OCI-LY7 (cell line): ENCODE data around the gene PLA2G4E. TPM values are rescaled to one million over a fixed set of nuclear protein-coding genes. Genes with fewer than 3 reads are reported as not detected.

ENCODE experiments used
- BruUV-seq: library from RNA; stranded (reverse); fragments of 400-500 nt; replicated peaks from 2 replicates; lab custom pipeline; 2021; lab: Mats Ljungman, UMichigan
- CTCF ChIA-PET: fragments of 300-600 bp; sonication (Branson Sonifier 250); formaldehyde crosslinking; loops from one replicate; lab custom pipeline; 2022; ENCODE audit warnings: antibody characterized with exemption; ENCODE audit not compliant: unreplicated experiment; lab: Charles Lee
- POLR2A ChIA-PET: fragments of 300-600 bp; sonication (Branson Sonifier 250); formaldehyde crosslinking; loops from one replicate; lab custom pipeline; 2022; ENCODE audit warnings: antibody characterized with exemption; lab: Charles Lee
- DNase-seq: peaks from one replicate; pipeline ENCODE4 v3.0.0-alpha.2; 2015; ENCODE audit warnings: low spot score
- H2AFZ ChIP-seq: fragments of 200-600 bp; sonication (generic), shearing (Covaris generic); 2 replicates; pipeline ENCODE4 v1.6.1; 2014; ENCODE audit warnings: mild to moderate bottlenecking, antibody characterized with exemption, low read length, moderate library complexity
- H3K27ac ChIP-seq: fragments of 200-600 bp; sonication (generic); 2 replicates; pipeline ENCODE4 v1.5.1; 2014; ENCODE audit warnings: mixed run types, low read depth, mild to moderate bottlenecking, moderate library complexity, low read length, inconsistent platforms; ENCODE audit not compliant: poor library complexity, severe bottlenecking
- H3K36me3 ChIP-seq: fragments of 200-600 bp; sonication (generic); 2 replicates; pipeline ENCODE4 v1.6.1; 2014; ENCODE audit warnings: mild to moderate bottlenecking, antibody characterized with exemption, low read length, moderate library complexity, mixed read lengths; ENCODE audit not compliant: insufficient read depth
- H3K4me1 ChIP-seq: fragments of 200-600 bp; sonication (generic); 2 replicates; pipeline ENCODE4 v1.5.1; 2014; ENCODE audit warnings: mild to moderate bottlenecking, low read length; ENCODE audit not compliant: insufficient read depth, poor library complexity, severe bottlenecking
- H3K4me2 ChIP-seq: fragments of 200-600 bp; sonication (generic); 2 replicates; pipeline ENCODE4 v1.6.1; 2014; ENCODE audit warnings: mild to moderate bottlenecking, low read length
- H3K4me3 ChIP-seq: fragments of 200-600 bp; sonication (generic); 2 replicates; pipeline ENCODE4 v1.5.1; 2014; ENCODE audit warnings: mild to moderate bottlenecking, low read depth, low read length; ENCODE audit not compliant: poor library complexity, severe bottlenecking
- H3K79me2 ChIP-seq: fragments of 200-600 bp; sonication (generic); 2 replicates; pipeline ENCODE4 v1.6.1; 2016; ENCODE audit warnings: low read depth, mild to moderate bottlenecking, low read length, moderate library complexity, mixed read lengths; ENCODE audit not compliant: insufficient read depth
- H3K9me2 ChIP-seq: fragments of 200-600 bp; sonication (generic); 2 replicates; pipeline ENCODE4 v1.6.1; 2016; ENCODE audit warnings: mild to moderate bottlenecking, low read length, mixed read lengths; ENCODE audit not compliant: insufficient read depth
- H3K9me3 ChIP-seq: fragments of 200-600 bp; sonication (generic); 2 replicates; pipeline ENCODE4 v1.6.1; 2014; ENCODE audit warnings: mild to moderate bottlenecking, mixed run types, low read length, mixed read lengths
- H4K20me1 ChIP-seq: fragments of 200-600 bp; sonication (generic); 2 replicates; pipeline ENCODE4 v1.6.1; 2014; ENCODE audit warnings: mild to moderate bottlenecking, antibody characterized with exemption, low read length, moderate library complexity, mixed read lengths; ENCODE audit not compliant: insufficient read depth
- CTCF ChIP-seq: fragments of 200-600 bp; sonication (generic); conservative IDR thresholded peaks from 2 replicates; pipeline ENCODE4 v1.5.1; 2014; ENCODE audit warnings: mild to moderate bottlenecking, antibody characterized with exemption, low read length, moderate library complexity, mixed read lengths
- EZH2phosphoT487 ChIP-seq: fragments of 200-600 bp; sonication (generic); IDR thresholded peaks from 2 replicates; pipeline ENCODE4 v1.6.1; 2018; ENCODE audit warnings: low read depth, borderline replicate concordance, mild to moderate bottlenecking, mixed run types, antibody characterized with exemption, low read length, moderate library complexity, mixed read lengths
- intact Hi-C: fragments of 100-400 bp; cut with micrococcal nuclease; formaldehyde crosslinking; loops from one replicate; pipeline ENCODE4 v1.10.0; 2022; ENCODE audit not compliant: unreplicated experiment
- total RNA-seq, 2 experiments: library from RNA; depleted of rRNA in 1 of 2; stranded (reverse); fragments of >200 nt in 1 of 2; shearing (Covaris generic) in 1 of 2; gene quantifications; 2 replicates each; pipeline ENCODE4 v1.2.3, GENCODE V29; 2014 to 2022

Gene PLA2G4E
- total RNA-seq, 2 experiments from 2014 or later: not detected

GRCh38 chr15:41961595-41962202, 59.1 kb downstream of the PLA2G4E start:
- TF ChIP-seq CTCF (no peak), EZH2phosphoT487 (no peak)
- peaks cover 4% of the 10 kb centered on the region; the same call in 1 of the 2 replicates for H3K79me2 ChIP-seq
- no peak overlapping the region for H3K4me3 ChIP-seq
- H3K27ac ChIP-seq: no peak overlapping the region
- peaks cover 5% of the 10 kb centered on the region; the same call in 1 of the 2 replicates for H3K9me3 ChIP-seq
- ChIA-PET CTCF (no interaction called here), POLR2A (interaction anchor here (0.5 to 1.0 kb wide), 3 partner anchors 9 to 25 kb away, joined by 3 to 5 read pairs (median 3); no protein-coding TSS in a partner anchor)
- intact Hi-C loops: no loop called here
- no TSS peak for BruUV-seq
- H3K36me3 ChIP-seq: peaks cover 5% of the 10 kb centered on the region; the same call in 1 of the 2 replicates
- H3K4me1 ChIP-seq: peaks cover 13% of the 10 kb centered on the region
- no peak for DNase-seq
- no peak overlapping the region for H3K4me2 ChIP-seq
- H2AFZ ChIP-seq: no peak overlapping the region
- H3K9me2 ChIP-seq: no peaks in the 10 kb centered on the region
- no peaks in the 10 kb centered on the region for H4K20me1 ChIP-seq

DNA sequence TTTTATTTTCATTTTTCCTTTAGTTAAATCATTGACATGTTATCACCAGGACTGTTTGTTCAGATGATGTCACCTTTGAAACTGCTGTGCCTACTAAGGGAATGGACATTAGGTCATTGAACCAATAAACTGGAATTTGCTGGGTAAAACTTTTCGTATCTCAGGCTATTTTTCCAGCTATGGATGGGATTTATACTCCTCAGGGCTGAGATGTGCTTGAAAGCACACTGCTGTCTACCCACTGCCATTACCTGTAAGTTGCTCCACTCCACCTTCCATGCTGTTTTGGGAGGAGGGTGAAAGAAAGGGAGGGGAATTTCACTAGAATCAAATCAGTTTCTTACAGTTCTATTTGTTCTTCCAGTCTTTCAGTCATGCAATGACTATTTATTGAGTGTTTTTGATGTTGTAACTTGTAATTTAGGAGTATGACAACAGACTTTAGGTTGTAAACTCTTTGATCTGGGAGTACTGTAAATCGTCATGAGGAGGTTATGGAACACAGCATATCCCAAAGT, 59.8 kb downstream of the PLA2G4E start:
- BruUV-seq: TSS peak; percentile 26
- POLR2A ChIA-PET: interaction anchor here (1.1 kb wide), 1 partner anchor 9 kb away, joined by 3 read pairs; no protein-coding TSS in a partner anchor
- Histone ChIP-seq H3K4me3 (no peak overlapping the region), H4K20me1 (no peaks in the 10 kb centered on the region), H3K9me2 (no peaks in the 10 kb centered on the region), H3K4me2 (no peak overlapping the region), H3K36me3 (peaks cover 5% of the 10 kb centered on the region; the same call in 1 of the 2 replicates), H3K27ac (no peak overlapping the region), H3K4me1 (peaks cover 12% of the 10 kb centered on the region), H2AFZ (no peak overlapping the region), H3K79me2 (no peaks in the 10 kb centered on the region), H3K9me3 (peaks cover 5% of the 10 kb centered on the region; the same call in 1 of the 2 replicates)
- intact Hi-C loops: no loop called here
- DNase-seq: no peak
- CTCF ChIA-PET: no interaction called here
- no peak for TF ChIP-seq CTCF

GRCh38 chr15:41958002-41958420, 62.8 kb downstream of the PLA2G4E start:
- Histone ChIP-seq H3K9me2 (no peaks in the 10 kb centered on the region), H3K36me3 (peaks cover 13% of the 10 kb centered on the region), H3K4me3 (no peak overlapping the region), H2AFZ (no peak overlapping the region), H3K9me3 (peaks cover 5% of the 10 kb centered on the region; the same call in 1 of the 2 replicates), H3K4me1 (peaks cover 12% of the 10 kb centered on the region), H3K4me2 (no peak overlapping the region), H3K79me2 (no peaks in the 10 kb centered on the region), H3K27ac (no peak overlapping the region), H4K20me1 (no peaks in the 10 kb centered on the region)
- intact Hi-C loops: no loop called here
- DNase-seq: no peak
- ChIA-PET POLR2A (interaction anchor here (0.9 to 1.0 kb wide), 2 partner anchors 12 to 15 kb away, joined by 3 to 5 read pairs; partner anchors contain the start of gene EHD4), CTCF (no interaction called here)
- no TSS peak for BruUV-seq
- no peak for TF ChIP-seq CTCF
- TF ChIP-seq EZH2phosphoT487: no peak
